GM18511 (cell line): ENCODE data around the gene MARCKSL1.
"Not testable (repeated sequence)": the region's sequence is repeated elsewhere in the genome, so short reads cannot be mapped to it uniquely, and the experiment has no call there.

Experiments used
- ATAC-seq: cut with Tn5 transposase; IDR thresholded peaks from one replicate; pipeline ENCODE4 v1.9.1; 2021; ENCODE audit warnings: mild to moderate bottlenecking, moderate library complexity; ENCODE audit not compliant: unreplicated experiment

The MARCKSL1 gene

DNA sequence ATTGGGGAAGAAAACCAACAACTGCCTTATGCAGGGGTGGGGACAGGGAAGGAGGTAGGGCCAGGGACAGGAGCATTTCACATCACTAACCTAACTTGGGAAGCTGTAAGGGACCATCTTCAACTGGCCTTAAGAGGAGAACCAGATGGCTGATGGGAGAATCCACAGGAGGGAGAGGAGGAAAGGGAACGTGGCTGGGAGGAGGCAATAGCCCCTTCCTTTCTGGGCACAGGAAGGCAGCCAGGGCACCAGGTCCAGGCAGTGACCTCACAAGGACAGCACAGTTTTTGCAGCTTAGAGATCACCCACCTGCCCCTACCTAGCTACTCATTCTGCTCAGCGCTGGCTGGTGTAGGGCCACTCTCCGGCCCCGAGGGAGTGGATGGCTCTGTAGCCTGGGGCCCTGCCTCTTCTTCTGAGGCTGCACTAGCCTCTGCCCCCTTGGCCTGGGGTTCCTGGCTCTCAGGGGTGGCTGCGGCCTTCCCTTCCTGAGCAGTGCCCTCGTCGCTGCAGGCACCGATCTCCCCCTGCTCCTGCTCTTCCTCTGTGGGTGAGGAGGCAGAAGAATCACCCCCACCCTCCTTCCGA lies 1.7 kb downstream of the MARCKSL1 start:
- ATAC-seq: no peak

DNA sequence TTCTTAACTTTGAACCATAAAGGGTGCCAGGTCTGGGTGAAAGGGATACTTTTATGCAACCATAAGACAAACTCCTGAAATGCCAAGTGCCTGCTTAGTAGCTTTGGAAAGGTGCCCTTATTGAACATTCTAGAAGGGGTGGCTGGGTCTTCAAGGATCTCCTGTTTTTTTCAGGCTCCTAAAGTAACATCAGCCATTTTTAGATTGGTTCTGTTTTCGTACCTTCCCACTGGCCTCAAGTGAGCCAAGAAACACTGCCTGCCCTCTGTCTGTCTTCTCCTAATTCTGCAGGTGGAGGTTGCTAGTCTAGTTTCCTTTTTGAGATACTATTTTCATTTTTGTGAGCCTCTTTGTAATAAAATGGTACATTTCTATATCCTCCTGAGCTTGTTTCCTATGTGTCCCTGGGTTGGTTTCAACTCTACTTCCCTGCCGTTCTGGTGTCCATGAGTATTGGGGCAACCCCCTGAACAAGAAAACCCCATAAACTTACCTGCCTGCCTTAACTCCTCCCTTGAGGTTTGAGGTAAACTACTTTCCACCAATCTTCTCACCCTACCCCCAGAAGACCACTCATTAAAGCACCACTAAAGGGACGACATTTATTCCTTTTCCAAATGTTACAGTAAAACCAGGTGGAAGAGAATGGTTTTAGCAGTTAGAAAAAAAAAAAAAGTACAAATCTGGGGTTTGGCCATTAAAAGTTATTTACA lies 2.6 kb downstream of the MARCKSL1 start:
- no peak for ATAC-seq

DNA sequence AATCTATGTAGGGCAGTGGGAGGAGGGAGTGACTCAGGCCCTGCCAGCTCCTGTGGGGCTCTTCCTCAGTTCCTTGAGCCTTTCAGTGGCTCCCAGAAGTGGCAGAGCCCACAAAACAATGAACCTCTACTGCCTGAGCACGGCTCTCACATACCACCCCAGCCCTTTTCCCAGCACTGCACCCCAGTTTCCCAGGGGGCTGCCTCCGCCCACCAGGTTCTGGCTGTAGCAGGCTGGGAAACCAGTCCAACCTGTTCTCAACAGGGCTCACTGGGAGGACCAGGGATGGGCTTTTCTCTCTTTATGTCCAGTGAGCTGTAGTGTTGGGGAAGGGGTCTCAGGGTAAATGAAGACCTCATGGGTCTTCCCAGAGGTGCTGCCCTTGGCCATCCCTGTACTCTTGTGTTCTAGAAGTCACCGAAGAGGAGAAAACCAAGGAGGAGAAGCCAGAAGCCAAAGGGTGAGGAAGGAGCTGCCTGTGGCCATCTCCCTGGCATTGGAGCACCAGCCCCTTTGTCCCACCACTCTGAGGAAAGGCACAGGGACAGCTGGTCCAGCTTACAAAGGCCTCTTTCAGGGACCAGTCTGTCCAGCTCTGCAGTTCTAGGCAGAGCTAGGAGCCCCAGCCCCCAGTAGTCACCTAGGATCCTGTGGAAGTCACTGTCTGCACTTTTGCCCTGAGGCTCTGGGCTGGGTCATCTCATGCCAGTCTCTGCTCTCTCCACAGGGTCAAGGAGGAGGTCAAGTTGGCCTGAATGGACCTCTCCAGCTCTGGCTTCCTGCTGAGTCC lies 3.5 kb downstream of the MARCKSL1 start:
- ATAC-seq: no peak

DNA sequence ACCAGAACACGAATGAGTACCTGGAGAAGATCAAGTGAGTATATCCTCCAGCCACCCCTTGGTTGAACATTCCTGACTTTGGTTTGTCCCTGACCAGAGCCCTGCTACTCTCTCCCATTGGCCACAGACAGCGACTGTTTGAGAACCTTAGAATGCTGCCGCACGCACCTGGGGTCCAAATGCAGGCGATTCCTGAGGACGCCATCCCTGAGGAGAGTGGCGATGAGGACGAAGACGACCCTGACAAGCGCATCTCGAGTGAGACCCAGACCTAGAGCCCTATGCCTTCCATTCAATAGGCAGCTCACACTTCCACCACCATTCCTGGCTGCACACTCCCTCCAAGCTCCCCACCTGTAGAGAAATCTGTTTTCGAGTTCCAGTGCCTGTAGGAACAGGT lies 4.5 kb downstream of the MARCKSL1 start:
- ATAC-seq: no peak

DNA sequence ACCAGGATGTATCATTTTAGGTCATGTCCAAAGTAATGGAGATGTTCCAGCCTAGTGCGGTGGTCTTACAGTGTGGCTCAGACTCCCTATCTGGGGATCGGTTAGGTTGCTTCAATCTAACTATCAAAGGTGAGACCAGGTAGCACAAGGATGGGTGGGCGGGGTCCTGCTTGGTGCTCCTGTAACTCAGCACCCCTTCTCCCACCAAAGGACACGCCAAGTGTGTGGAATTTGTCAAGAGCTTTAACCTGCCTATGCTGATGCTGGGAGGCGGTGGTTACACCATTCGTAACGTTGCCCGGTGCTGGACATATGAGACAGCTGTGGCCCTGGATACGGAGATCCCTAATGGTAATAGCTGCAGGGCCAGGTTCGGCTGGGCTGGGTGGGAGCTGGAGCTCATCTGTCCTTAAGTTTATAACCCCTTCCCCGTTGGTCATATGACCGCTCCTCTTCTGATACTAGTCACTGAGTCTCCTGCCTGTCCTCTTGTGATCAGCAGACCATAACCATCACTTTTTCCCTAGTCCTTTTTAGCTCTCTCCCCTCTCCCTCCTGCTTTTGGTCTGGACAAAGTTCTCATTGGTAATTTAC lies 5.4 kb downstream of the MARCKSL1 start:
- ATAC-seq: no peak

DNA sequence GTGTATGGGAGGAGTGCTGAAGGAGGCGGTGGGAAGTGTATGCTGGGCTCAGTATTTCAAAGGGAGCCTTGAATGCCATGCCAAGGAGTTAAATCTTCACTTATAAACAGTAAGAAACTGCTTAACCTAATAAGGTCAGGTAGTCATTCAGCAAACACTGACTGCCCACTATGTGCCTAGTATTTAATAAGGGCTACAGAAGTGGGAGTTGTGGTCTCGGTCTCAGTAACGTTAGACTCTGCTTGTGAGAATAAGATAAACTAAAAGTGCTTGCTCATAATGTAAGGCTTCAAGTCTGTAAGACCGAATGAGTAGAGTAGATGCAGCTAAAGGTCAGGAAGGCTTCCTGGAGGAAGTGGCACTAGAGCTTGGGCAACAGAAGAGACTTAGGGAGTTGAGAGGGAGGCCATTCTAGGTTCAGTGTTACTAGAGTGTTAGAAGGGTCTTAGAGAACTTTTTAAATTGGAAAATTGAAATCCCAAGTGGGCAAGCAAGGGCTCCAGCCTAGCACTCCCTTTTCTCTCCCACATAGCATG lies 6.0 kb downstream of the MARCKSL1 start:
- ATAC-seq: no peak

DNA sequence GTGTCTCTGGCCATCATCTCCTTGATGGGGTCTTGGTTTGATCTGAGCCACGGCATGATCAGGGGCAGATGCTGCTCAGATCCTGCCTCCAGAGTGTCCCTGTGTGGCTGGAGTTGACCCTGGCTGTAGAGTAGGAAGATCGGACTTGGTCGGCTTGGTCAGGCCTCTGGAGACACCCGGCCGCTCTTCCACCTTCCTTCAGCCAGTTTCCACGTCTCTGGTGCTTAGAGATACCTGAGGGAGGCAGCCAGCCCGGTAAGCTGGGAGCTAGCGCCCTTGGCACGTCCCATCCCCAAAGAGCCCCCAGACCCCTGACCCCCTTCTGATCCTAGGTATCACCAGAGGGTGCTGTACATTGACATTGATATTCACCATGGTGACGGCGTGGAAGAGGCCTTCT lies 8.8 kb downstream of the MARCKSL1 start:
- no peak for ATAC-seq

DNA sequence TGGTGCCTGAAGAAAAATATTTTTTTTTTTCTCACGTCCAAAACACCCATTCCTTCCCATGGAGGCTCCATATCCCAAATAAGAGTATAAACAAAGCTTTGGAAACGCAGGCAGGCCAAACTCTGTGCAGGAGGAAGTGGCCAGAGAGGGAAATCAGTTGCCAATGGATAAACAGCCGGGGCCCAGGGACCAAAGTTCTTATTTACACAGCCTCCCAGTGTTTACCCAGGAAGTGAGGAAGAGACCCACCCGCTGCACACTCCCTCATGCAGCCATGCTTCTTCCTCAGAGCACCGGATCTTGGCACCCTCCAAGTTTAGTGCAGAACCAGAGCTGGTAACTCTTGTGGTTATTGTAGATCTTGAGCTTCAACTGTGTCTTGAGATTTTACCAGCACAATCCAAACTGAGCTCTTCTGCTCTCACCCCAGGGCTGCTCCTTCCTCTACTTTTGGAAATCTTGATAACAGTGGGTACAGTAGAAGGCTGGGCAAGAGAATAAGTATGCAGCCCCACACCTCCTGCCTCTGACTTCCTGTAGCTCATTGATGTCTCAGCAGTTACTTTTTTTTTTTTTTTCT lies 14.2 kb downstream of the MARCKSL1 start:
- ATAC-seq: no peak

DNA sequence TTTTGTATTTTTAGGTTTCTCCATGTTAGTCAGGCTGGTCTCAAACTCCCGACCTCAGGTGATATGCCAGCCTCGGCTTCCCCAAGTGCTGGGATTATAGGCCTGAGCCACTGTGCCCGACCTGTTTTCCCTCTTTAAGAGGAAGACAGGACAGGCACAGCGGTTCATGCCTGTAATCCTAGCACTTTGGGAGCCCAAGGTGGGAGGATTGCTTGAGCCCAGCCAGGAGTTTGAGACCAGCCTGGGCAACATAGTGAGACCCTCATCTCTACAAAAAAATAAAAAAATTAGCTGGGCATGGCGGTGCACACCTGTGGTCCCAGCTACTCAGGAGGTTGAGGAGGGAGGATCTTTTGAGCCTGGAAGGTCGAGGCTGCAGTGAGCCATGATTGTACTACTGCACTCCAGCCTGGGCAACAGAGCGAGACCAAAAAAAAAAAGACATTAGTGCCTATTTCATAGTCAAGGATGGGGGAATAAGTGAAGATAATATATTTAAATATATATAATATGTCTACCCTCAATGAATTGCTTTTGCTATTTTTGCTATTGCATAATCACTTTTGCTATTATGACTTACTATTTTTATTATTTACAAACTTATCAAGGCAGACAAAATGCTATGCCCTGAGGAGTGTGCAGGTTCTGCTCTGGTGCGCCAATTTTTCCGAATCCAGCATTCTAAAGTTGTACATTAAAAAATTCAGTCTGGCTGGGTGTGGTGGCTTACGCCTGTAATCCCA lies 17.7 kb downstream of the MARCKSL1 start:
- ATAC-seq: no peak

DNA sequence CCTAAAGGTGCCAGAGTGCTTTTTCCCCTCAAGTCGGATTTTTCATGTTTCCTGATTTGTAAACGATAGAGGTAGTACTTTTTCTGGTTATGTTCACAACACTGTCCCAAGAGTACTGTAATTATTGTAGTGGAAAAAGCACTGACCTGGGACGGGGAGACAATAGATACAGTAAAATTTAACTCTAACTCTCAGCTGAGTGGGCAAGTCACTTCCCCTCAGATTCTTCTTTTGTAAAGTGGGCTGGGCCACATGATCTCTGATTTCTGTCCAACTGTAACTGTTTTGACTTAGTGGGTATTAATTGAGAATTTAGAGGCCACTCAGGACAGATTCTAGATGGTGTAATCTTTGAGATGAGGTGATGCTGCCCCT lies 19.1 kb downstream of the MARCKSL1 start:
- ATAC-seq: peak; percentile 39

DNA sequence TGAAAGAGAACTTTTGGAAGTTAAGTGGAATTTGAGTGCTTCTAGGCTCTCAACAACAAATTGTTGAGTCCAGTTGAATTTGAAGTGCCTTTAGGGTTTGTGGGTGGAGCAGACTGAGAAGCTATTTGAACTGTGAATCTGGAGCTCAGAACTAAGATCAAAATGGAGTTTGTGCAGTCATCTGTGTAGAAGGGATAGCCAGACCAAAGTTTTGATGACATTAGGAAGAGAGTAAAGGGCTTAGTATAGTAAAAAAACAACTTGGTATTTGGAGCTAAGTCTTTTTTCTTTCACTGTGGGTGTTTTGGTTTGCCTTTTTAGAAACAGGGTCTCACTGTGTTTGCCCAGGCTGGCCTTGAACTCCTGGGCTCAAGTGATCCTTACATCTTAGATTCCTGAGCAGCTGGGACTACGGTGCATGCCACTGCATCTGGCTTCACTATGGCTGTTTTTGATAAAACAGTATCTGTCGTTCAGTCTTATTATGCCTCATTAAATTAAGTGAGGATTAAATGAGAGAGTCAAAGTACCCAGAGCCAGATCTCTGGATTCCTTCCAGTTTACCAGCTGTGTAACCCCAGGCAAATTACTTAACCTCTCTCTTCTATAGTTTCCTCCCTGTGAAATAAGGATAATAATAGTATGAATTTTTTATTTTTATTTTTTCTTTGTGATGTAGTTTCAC lies 24.2 kb downstream of the MARCKSL1 start:
- ATAC-seq: no peak

DNA sequence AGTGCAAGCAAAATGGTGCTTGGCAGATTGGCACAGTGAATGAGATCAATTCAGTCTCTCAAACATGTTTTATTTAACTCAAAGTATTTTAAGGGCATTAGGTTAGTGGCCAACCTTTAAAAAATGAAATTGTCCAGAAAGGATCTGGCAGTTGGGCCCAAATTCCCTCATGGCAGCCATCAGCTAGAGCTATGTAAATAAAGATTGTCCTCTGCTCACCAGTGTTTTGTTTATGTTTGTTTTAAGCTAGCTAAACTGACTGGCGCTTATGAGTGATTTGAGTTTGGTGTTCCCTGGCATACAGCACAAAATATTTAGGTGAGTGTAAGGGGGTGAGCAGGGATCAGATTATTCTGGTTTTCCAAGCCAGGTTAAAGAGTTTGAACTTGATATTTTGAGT lies 26.1 kb downstream of the MARCKSL1 start:
- no peak for ATAC-seq

DNA sequence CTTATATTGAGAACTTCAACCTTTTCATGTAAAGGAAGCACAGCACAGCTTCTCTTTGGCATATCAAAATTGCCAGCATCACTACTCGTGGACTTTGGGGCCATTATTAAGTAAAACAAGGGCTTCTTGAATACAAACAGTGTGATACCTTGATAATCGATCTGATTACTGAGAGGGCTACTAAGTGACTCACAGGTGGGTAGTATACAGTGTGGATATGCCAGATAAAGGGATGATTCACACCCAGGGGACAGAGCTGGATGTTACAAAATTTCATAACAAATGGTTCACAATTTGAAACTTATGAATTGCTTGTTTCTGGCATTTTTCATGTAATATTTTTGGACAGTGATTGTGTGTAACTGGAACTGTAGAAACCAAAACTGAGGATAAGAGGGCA lies 28.7 kb downstream of the MARCKSL1 start:
- ATAC-seq: no peak

DNA sequence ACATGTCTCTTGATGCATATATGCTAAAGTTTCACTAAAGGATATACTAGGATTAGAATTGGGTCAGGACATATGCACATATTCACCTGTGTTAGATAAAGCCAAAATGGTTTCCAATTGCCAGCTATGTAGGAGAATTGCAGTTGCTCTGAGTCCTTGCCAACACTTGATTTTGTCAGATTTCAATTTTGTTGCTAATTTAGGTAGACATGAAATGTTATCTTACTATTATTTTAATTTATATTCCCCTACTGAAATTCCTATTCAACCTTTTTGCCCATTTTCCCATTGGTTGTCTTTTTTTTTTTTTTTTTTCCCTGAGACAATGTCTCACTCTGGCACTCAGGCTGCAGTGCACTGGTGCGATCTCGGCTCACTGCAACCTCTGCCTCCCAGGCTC lies 30.7 kb downstream of the MARCKSL1 start:
- ATAC-seq: no peak

DNA sequence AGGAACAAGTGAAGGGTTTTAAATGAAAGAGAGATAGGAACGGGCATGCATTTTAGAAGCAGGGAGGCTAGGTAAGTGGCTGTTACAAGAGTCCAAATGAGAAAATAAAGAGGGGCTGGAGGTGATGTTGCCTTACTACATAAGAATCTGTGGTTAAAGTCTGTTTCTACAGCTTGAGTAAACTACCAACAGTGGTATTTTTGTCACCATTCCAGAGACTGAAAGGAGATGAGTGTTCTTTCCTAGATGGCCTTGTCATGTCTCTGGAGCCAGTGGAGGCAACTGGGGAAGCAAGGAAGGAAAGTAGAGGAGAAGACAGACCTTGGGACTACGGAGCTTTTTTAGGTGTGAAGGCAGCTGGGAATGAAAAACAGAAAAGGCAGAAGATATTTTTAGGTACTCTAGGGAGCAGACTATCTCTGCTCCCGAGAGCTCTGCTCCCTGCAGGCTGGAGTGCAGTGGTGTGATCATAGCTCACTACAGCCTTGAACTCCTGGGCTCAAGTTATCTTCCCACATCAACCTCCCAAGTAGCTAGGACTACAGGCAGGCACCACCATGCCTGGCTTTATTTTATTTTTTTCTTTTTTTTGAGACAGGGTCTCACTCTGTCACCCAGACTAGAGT lies 31.9 kb downstream of the MARCKSL1 start:
- ATAC-seq: no peak

DNA sequence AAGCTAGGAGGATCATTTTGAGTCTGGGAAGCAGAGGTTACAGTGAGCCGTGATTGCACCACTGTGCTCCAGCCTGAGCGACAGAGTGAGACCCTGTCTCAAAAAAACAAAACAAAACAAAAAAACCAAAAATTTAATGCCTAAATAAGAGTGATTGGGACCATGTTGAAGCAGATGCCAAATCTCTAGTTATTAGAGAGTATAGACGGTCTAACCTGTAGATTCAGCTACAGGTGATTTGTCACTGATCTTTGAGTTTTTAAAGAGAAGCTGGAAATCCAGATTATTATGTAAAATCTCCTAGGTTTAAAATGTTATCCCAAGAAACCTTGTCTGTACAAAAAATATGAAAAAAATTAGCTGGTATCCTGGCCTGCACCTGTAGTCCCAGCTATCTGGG lies 32.7 kb downstream of the MARCKSL1 start:
- ATAC-seq: no peak

DNA sequence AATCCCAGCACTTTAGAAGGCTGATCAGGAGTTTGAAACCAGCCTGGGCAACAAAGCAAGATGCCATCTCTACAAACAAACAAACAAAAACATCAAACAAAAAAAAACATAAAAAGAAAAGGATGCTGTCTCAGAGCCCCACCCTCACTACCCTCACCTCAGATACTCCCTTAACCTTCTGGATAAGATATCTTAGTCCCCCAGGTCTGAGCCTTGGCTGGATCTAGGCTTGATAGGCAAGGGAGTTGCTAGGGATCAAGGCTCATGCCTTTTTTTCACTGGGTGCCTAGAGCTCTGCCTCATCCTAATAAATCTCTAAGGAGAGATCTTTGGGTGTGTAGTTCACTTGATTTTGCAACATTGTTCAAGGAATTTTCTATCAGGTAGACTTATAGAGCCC lies 36.7 kb downstream of the MARCKSL1 start:
- ATAC-seq: no peak

DNA sequence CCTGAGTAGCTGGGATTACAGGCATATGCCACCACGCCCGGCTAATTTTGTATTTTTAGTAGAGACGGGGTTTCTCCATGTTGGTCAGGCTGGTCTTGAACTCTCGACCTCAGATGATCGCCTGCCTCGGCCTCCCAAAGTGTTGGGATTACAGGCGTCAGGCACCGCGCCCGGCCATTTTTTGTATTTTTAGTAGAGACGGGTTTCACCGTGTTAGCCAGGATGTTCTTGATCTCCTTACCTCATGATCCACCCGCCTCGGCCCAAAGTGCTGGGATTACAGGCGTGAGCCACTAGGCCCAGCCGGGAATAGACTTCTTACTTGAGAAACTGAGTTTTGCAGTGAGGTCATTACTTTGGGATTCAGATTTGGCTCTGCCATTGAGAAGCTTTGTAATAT lies 37.8 kb downstream of the MARCKSL1 start:
- ATAC-seq: not testable (repeated sequence)

DNA sequence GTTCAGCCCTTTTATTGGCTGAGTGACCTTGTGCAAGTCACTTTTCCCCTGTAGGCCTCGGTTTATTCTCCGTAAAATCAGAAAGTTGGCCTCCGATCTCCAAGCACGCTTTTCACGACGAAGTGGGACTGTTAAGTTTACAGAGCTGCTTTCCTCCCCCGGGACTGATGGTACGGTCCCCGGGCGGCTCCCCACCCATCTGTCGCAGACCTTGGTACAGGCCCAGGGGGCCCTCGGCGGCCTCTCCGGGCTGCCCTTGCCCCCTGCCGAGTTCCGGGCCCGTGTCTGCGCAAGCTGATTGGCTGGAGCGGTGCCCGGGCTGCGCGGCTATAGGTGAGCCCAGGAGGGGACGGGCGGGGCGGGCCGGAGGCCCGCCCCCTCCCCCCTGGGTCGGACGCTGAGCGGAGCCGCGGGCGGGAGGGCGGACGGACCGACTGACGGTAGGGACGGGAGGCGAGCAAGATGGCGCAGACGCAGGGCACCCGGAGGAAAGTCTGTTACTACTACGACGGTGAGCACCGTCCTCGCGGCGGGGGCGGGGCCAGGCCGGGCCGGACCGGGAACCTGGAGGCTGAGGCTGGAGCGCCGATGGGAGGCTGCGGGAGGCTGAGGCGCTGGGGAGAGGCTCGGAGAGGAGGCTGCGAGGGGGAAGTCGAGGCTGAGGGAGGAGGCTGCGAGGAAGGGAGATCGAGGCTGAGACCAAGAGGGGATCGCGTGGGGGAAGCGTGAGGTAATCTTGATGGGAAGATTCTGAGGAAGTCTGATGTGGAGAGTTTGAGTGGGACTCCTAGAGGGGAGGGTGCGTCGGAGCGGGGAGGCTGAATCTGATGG lies 44.1 kb downstream of the MARCKSL1 start, which contains the start of gene HDAC1:
TSS of gene HDAC1 (plus strand) at position 376 of the 831 bp plus-strand sequence. CDS start at position 463, 87 bp downstream.
- peak; percentile 96 for ATAC-seq
